Left renal cortex interstitium (tissue), 4 donors: Measurements from ENCODE around the gene P2RX4. TPM values are rescaled to one million over a fixed set of nuclear protein-coding genes. Genes with fewer than 3 reads are reported as not detected.
"Not testable (repeated sequence)": the region's sequence is repeated elsewhere in the genome, so short reads cannot be mapped to it uniquely, and the experiment has no call there.

Source experiments
- DNase-seq, 4 donors: peaks; one replicate each; pipeline ENCODE4 v3.0.0-alpha.2; 2013; ENCODE audit warnings: low read depth in 4 of 4, low spot score in 2 of 4, missing footprints in 1 of 4
- polyA plus RNA-seq, 4 donors: library from polyadenylated mRNA; unstranded; fragments of 120-200 nt; gene quantifications; one replicate each; pipeline ENCODE4 v1.2.1, GENCODE V29; 2013; ENCODE audit not compliant: insufficient read length in 4 of 4

Gene P2RX4
- polyA plus RNA-seq, 4 donors, result 30.2 to 38.3 (median 34.4) TPM

DNA sequence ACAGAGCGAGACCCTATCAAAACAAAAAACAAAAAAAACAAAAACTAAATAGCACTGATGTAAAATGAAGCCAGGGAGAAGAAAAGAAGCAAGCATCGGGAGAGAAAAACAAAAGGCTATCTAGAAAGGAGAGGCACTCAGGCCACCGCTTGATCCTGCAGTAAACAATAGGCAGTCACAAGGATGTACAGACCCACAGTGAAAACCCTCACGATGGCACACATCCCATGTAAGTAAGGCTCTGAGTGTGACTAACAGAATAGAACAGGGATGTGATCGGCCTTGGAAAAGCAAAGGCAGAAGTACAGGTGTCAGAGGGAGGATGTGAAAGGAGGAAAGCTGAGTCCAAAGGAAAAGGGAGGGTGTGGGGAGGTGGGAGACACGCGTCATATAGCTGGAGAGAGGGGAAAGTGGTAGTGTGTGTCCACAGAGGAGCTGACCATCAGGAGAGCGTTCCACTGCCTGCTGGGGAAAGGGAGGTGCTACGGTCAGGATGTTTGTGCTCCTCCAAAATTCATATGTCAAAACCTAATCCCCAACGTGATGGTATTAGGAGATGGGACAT is 55.1 kb downstream of the P2RX4 start:
- no peak for DNase-seq

DNA sequence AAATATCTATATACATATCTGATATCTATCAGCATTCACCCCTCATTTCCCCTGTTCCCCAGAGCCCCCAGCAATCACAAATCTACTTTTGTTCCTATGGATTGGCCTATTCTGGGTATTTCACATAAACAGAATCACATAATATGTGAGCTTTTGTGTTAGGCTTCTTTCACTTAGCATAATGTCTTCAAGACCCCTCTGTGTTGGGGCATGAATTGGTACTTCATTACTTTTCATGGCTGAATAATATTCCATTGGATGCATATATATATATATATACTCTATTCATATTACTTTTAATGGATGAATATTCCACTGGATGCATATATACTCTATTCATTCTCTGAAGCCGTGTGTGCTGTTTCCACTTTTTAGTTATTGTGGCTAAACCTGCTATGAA is 57.9 kb downstream of the P2RX4 start:
- DNase-seq, result no peak

DNA sequence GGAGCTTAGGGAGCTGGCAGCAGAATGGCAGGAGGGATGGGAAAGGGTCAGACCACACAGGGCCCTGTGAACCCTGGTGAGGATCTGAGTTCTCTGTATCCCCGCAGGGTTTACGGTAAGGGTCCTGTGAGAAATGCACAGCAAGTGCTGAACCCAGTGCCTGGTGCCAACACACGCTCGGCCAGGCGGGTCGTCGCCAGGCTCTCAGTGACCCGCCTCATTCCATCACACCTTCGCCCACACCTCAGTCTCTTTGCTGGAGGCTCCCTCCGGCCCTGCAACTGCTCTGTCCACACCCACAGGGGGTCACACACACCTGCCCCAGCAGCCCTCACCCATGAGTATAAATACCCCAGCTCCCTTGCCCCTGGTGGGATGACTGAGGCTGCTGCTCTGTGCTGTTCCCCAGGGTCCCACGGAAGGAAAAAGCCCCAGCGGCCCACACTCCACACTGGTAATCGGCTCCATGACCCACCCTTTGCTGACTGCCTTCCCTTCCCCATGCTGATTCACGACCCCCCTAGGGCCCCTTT is 63.5 kb downstream of the P2RX4 start:
- no peak for DNase-seq

DNA sequence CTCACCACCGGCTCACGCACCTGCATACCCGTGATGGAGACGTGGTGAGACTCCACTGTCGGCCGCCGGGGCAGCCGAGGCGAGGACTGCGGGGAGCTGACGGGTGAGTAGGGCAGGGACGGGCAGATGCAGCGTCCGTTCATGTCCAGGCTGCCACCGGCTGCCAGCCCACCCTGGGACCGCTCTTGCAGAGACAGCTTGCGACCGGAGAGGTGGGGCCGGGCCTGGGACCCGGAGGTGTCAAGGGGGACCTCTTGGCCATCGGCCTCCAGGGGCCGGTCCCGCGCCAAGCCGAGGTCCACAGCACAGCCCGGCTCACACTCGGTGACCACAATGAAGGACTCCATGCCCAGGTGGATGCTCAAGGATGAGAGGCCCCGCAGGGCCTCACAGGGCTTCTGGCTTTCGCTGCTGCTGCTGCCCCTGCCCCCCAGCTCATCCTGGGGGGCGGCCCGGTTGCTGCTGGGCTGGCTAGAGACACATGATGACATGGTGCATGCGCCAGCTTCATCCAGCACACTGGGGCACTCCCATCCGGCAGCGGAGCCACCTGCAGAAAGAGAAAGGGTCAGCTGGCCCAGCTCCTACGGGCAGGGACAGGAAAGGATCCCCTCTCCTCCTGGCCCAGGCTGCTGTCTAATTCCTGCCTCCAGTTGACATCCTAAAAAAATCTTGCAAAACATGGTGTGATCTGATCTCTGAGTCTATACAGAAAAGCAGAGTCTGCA is 64.3 kb downstream of the P2RX4 start:
- DNase-seq, result no peak

DNA sequence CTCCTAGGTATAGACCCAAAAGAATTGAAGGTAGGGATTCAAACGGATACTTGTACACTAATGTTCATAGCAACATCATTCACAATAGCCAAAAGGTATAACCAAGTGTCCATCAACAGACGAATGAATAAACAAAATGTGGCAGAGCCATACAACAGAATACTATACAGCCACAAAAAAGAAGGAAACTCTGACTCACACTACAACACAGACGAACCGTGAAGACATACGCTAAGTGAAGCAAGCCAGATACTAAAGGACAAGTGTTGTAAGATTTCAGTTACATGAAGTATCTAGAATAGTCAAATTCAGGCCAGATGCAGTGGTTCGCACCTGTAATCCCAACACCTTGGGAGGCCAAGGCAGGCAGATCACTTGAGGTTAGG is 67.4 kb downstream of the P2RX4 start:
- no peak for DNase-seq

DNA sequence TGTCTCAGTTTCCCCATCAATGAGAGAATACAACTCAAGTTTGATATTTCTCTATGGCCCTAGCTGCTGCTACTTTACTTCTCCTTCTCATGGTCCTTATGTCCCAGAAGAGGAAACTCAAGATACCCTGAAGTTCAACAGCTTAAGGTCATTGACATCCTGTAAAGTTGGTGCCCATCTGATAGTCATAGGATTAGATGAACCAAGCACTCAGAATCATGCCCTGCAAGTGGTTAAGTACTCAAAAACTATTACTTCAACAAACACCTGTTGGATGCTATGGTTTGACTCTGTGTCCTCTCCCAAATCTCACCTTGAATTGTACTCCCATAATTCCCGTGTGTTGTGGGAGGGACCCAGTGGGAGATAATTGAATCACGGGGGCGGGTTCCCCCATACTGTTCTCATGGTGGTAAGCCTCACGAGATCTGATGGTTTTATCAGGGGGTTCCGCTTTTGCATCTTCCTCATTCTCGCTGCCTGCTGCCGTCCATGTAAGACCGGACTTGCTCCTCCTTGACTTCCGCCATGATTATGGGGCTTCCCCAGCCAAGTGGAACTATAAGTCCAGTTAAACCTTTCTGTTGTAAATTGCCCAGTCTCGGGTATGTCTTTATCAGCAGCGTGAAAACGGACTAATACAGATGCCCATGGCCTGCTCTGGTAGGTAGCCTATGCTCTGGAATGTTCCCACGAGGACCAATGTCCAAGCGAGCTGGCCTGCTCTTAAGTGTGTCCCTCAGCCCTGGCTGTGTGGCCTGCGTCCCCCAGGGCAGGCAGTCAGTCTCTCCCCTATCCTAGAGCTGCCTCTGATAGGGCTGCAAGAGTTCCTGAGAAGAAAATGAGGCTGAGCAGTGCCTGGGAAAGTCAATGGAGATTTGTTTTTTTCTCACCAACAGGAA is 68.5 kb downstream of the P2RX4 start:
- DNase-seq, result no peak

DNA sequence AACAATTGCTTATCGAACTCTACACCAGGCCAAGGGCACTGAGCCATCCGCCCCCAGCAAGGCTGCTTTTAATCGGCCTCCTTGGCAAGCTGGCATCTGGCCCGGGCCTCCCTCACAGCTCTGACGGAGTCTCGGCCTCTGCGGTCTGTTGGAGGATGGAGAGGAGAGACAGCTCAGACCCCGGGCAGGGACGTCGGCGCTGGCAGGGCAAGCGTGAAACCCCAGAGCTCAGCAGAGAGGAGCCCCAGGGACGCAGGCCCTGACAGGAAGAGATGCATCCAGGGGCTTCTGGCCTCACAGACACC is 69.1 kb downstream of the P2RX4 start:
- DNase-seq, result no peak

DNA sequence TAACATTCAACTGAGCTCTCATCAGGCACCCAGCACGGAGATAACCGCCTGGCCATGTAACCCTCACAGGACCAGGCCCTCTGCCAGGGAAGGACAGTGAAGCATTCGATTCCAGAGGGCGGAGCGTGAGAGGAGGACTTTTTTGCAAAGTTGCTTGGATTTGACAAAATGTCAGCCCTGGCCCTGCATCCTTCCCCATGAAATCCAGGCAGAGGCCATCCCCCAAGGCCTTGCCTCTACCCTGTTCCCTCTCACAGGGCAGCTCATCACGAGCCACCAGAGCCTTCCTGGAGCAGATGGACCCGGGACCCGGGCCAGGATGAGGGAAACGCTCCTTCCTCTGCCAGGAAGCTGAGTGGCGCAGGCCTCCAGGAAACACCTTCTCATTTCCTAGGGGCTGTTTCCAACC is 69.6 kb downstream of the P2RX4 start:
- no peak for DNase-seq

DNA sequence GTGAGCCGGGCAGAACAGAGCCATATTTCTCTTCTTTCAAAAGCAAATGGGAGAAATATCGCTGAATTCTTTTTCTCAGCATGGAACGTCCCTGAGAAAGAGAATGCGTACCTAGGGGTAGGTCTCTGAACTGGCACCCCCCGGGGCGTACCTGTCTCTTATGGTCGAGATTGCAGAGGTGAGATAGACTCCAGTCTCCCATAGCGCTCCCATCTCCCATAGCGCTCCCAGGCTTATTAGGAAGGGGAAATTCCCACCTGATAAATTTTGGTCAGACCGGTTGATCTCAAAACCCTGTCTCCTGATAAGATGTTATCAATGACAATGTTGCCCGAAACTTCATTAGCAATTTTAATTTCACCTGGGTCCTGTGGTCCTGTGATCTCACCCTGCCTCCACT is 70.6 kb downstream of the P2RX4 start:
- DNase-seq, result not testable (repeated sequence)

DNA sequence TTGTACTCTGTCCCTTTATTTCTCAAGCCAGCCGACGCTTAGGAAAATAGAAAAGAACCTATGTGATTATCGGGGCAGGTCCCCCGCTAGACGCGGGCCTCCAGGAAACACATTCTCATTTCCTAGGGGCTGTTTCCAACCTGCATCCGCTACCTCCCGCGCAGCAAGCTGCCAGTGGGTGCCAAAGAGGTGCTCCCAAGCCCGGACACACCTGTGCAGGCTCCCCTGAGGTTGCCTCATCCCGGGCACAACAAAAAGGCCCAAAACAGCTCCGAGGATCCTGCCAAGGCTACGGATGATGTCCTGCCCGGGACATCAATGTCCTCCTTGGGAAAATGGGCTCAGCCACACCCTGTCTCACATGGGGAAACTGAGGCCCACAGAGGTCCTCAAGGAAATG is 71.2 kb downstream of the P2RX4 start:
- not testable (repeated sequence) for DNase-seq

DNA sequence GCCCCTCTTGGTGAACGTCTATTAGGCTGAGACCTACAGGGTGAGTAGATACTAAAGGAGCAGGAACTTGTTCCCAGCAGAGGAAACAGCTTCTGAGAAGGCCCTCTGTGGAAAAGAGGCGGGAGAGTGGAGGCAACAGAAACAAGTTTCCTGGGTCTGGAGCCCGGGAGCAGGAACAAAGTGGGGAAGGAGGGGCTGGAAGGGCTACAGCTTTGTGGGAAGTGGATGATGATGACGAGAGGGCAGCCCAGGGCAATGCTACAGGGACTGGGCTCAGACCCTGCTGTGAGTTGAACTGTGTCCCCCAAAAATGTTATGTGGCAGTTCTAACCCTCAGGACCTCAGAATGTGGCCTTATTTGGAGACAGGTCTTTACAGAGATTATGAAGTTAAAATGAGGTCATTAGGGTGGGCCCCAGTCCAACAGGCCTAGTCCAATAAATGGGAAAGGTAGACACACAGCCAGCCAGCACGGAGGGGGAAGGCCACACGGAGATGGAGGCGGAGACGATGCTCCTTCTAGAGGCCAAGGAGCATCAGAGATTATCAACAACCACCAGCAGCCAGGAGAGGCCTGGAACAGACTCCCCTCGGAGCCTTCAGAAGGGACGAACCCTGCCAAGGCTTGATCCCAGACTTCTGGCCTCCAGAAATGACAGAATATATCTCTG is 72.3 kb downstream of the P2RX4 start:
- no peak for DNase-seq

DNA sequence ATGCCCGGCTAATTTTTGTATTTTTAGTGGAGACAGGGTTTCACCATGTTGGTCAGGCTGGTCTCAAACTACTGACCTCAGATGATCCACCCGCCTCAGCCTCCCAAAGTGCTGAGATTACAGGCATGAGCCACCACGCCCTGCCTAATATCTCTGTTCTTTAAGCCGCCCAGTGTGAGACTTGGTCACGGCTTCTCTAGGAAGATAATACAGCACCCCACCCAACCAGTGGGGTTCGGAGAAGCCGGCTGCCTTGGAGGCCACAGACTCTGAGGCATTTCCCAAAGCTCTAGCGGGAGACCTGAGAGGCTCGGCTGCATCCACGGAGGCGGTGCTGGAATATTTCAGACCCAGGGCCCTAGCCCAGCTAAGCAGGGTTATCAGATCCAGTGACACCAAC is 73.0 kb downstream of the P2RX4 start:
- DNase-seq, result not testable (repeated sequence)

DNA sequence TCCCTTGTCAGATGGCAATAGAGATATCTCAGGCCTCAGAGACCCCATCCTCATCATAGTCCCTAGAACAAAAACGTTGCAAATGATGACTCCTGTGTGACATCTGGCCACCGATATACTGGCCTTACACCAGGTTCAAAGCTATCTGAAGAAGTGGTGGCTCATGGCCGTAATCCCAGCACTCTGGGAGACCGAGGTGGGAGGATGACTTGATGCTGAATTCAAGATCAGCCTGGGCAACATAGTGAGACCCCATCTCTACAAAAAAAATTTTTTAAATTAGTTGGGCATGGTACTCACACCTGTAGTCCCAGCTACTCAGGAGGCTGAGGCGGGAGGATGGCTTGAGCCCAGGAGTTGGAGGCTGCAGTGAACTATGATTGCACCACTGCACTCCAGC is 73.5 kb downstream of the P2RX4 start:
- DNase-seq, result no peak

Other genes with a start within 250 kb of the P2RX4 start
- 10 to 100 TPM; 12.2 to 24.9 (median 17.2) TPM for gene HNF1A, start 231.6 kb upstream of the P2RX4 start, polyA plus RNA-seq
- gene C12orf43, start 193.6 kb upstream of the P2RX4 start, polyA plus RNA-seq, result 10 to 100 TPM; 15.7 to 21.8 (median 19.5) TPM
- gene OASL, start 170.9 kb upstream of the P2RX4 start, polyA plus RNA-seq, result under 1 TPM in 3 of 4 donors, not detected in 1; 0.08 to 0.22 (median 0.13) TPM
- gene P2RX7, start 77.3 kb upstream of the P2RX4 start, polyA plus RNA-seq, result 1 to 10 TPM in 3 of 4 donors, under 1 TPM in 1; 0.73 to 1.1 (median 1.0) TPM
- 10 to 100 TPM; 33.7 to 39.9 (median 34.8) TPM for gene CAMKK2, start 86.6 kb downstream of the P2RX4 start, polyA plus RNA-seq
- 100 to 1,000 TPM; 116 to 209 (median 162) TPM for gene ANAPC5, start 142.3 kb downstream of the P2RX4 start, polyA plus RNA-seq
- 10 to 100 TPM; 39.5 to 50.4 (median 45.7) TPM for gene RNF34, start 190.0 kb downstream of the P2RX4 start, polyA plus RNA-seq